ENCODE data around the gene DENR.
"Not testable (repeated sequence)": the region's sequence is repeated elsewhere in the genome, so short reads cannot be mapped to it uniquely, and the experiment has no call there.

- TF ChIP-seq ATF7 (IDR thresholded peaks at IDR 0.05); ATF7 (CRISPR knock-in tag; IDR thresholded peaks at IDR 0.05); TBP (CRISPR knock-in tag; IDR thresholded peaks at IDR 0.05); NCOA1 (CRISPR knock-in tag; IDR thresholded peaks at IDR 0.05); BCL6 (CRISPR knock-in tag; IDR thresholded peaks at IDR 0.05); PTBP1 (IDR thresholded peaks at IDR 0.05; ENCODE audit: low read depth, low read length, poor library complexity, severe bottlenecking); ERF (CRISPR knock-in tag; IDR thresholded peaks at IDR 0.05); CTCF (CRISPR knock-in tag; IDR thresholded peaks at IDR 0.05); HDAC1 (CRISPR knock-in tag; IDR thresholded peaks at IDR 0.05): not testable (repeated sequence)
These were observed 48.8 kb upstream of the DENR start for GRCh38 chr12:122703841-122704240.
